HG02981 (cell line): Measurements from ENCODE around the gene LCN2.
"Not testable (repeated sequence)": the region's sequence is repeated elsewhere in the genome, so short reads cannot be mapped to it uniquely, and the experiment has no call there.

Experiments
- ATAC-seq: cut with Tn5 transposase; IDR thresholded peaks from one replicate; pipeline ENCODE4 v1.9.1; 2021; ENCODE audit warnings: mild to moderate bottlenecking, moderate library complexity; ENCODE audit not compliant: unreplicated experiment

Gene LCN2

GRCh38 chr9:128127568-128127989 is 21.7 kb upstream of the LCN2 start, which contains the start of gene PTGES2:
Gene PTGES2 (minus strand): TSS chr9:128127729. CDS start chr9:128127717, 12 bp downstream.
- ATAC-seq: peak; percentile 52

GRCh38 chr9:128127990-128128835 is 21.0 kb upstream of the LCN2 start:
- peak; percentile 46 for ATAC-seq

GRCh38 chr9:128128836-128129590 is 20.2 kb upstream of the LCN2 start:
- ATAC-seq: no peak

GRCh38 chr9:128129976-128130590 is 19.2 kb upstream of the LCN2 start:
- ATAC-seq: not testable (repeated sequence)

GRCh38 chr9:128130651-128131050 is 18.6 kb upstream of the LCN2 start:
- ATAC-seq: not testable (repeated sequence)

- not testable (repeated sequence) for ATAC-seq
Measured at GRCh38 chr9:128131346-128131745, 17.9 kb upstream of the LCN2 start.

- not testable (repeated sequence) for ATAC-seq
Measured at GRCh38 chr9:128132139-128132538, 17.1 kb upstream of the LCN2 start.

- not testable (repeated sequence) for ATAC-seq
Measured at GRCh38 chr9:128135561-128135960, 13.7 kb upstream of the LCN2 start.

- no peak for ATAC-seq
Measured at GRCh38 chr9:128136816-128137793, 12.1 kb upstream of the LCN2 start.

- ATAC-seq: no peak
Measured at GRCh38 chr9:128138001-128138400, 11.3 kb upstream of the LCN2 start.

GRCh38 chr9:128139621-128140020 is 9.6 kb upstream of the LCN2 start:
- no peak for ATAC-seq

GRCh38 chr9:128141604-128142003 is 7.6 kb upstream of the LCN2 start:
- ATAC-seq: no peak

GRCh38 chr9:128142061-128142460 is 7.2 kb upstream of the LCN2 start:
- ATAC-seq: no peak

GRCh38 chr9:128142596-128142995 is 6.7 kb upstream of the LCN2 start:
- ATAC-seq: no peak

GRCh38 chr9:128143525-128144238 is 5.6 kb upstream of the LCN2 start:
- ATAC-seq: no peak

GRCh38 chr9:128144239-128145181 is 4.7 kb upstream of the LCN2 start:
- ATAC-seq: no peak

- no peak for ATAC-seq
Measured at GRCh38 chr9:128145536-128145935, 3.7 kb upstream of the LCN2 start.

GRCh38 chr9:128145951-128146351 is 3.3 kb upstream of the LCN2 start:
- ATAC-seq: no peak
